ENCODE data around the gene TOX2. TPM values are rescaled to one million over a fixed set of nuclear protein-coding genes. Genes with fewer than 3 reads are reported as not detected.

Gene TOX2
- total RNA-seq, 1 experiment from 2014 or later: 85.4 TPM

- peaks cover 7% of the 10 kb centered on the region; the same call in 1 of the 2 replicates for H3K9me3 ChIP-seq (ENCODE audit: control insufficient read depth, insufficient read depth, low read depth, low read length)
- intact Hi-C loops (cut with micrococcal nuclease; ENCODE audit: unreplicated experiment): no loop called here
- BruUV-seq (replicated peaks): no TSS peak
- DNase-seq (ENCODE audit: low read depth, low spot score) (no peak), ATAC-seq (no peak)
- no peak overlapping the region for H3K4me3 ChIP-seq (ENCODE audit: low read depth in 2 of 2, low read length in 2 of 2)
- no peaks in the 10 kb centered on the region for H3K27me3 ChIP-seq (ENCODE audit: control insufficient read depth, insufficient read depth, low read length)
- no peaks in the 10 kb centered on the region for H3K36me3 ChIP-seq (ENCODE audit: control insufficient read depth, insufficient read depth, low read length)
- H3K4me1 ChIP-seq (ENCODE audit: control insufficient read depth, insufficient read depth, low read length): no peaks in the 10 kb centered on the region
- H3K27ac ChIP-seq (ENCODE audit: low read length): no peak overlapping the region
- TF ChIP-seq SIN3A (IDR thresholded peaks at IDR 0.05; ENCODE audit: borderline replicate concordance, insufficient read depth, low read depth, low read length) (no peak), REST (IDR thresholded peaks at IDR 0.05; ENCODE audit: insufficient read depth in 1 of 2, low read depth in 2 of 2, low read length in 1 of 2) (no peak), CTCF (IDR thresholded peaks at IDR 0.05) (no peak), POLR2AphosphoS5 (IDR thresholded peaks at IDR 0.05; ENCODE audit: low read depth, low read length) (no peak), TCF7L2 (IDR thresholded peaks at IDR 0.05; ENCODE audit: low read depth, low read length) (no peak)
- POLR2A ChIA-PET: no interaction called here
- CTCF ChIA-PET: no interaction called here
- in situ Hi-C loops (cut with HindIII; ENCODE audit: low pct_unique_long_range_greater_than_20kb, low sequenced_read_pairs): no loop called here
Observed at GRCh38 chr20:44054118-44054517, 139.5 kb downstream of the TOX2 start.

- intact Hi-C loops (cut with micrococcal nuclease; ENCODE audit: unreplicated experiment): no loop called here
- ChIA-PET POLR2A (no interaction called here), CTCF (no interaction called here)
- Histone ChIP-seq H3K9me3 (ENCODE audit: control insufficient read depth, insufficient read depth, low read depth, low read length) (peaks cover 7% of the 10 kb centered on the region; the same call in 1 of the 2 replicates), H3K4me1 (ENCODE audit: control insufficient read depth, insufficient read depth, low read length) (no peaks in the 10 kb centered on the region), H3K4me3 (ENCODE audit: low read depth in 2 of 2, low read length in 2 of 2) (no peak overlapping the region), H3K27ac (ENCODE audit: low read length) (no peak overlapping the region), H3K36me3 (ENCODE audit: control insufficient read depth, insufficient read depth, low read length) (no peaks in the 10 kb centered on the region), H3K27me3 (ENCODE audit: control insufficient read depth, insufficient read depth, low read length) (no peaks in the 10 kb centered on the region)
- ATAC-seq (no peak), DNase-seq (ENCODE audit: low read depth, low spot score) (no peak)
- in situ Hi-C loops (cut with HindIII; ENCODE audit: low pct_unique_long_range_greater_than_20kb, low sequenced_read_pairs): no loop called here
- no peak for TF ChIP-seq POLR2AphosphoS5 (IDR thresholded peaks at IDR 0.05; ENCODE audit: low read depth, low read length)
- no peak for TF ChIP-seq SIN3A (IDR thresholded peaks at IDR 0.05; ENCODE audit: borderline replicate concordance, insufficient read depth, low read depth, low read length)
- TF ChIP-seq CTCF (IDR thresholded peaks at IDR 0.05): no peak
- no peak for TF ChIP-seq TCF7L2 (IDR thresholded peaks at IDR 0.05; ENCODE audit: low read depth, low read length)
- no peak for TF ChIP-seq REST (IDR thresholded peaks at IDR 0.05; ENCODE audit: insufficient read depth in 1 of 2, low read depth in 2 of 2, low read length in 1 of 2)
- BruUV-seq (replicated peaks): no TSS peak
Observed at GRCh38 chr20:44054849-44055248, 140.2 kb downstream of the TOX2 start.

Measured in Panc1 (cell line).